ENCODE results near the gene GSG1L2.

GRCh38 chr17:9767432-9767991, 54.4 kb downstream of the GSG1L2 start:
- TF ChIP-seq MYC (CRISPR knock-in tag; IDR thresholded peaks at IDR 0.05; ENCODE audit: borderline replicate concordance): no peak
- no peak for TF ChIP-seq TCF12 (IDR thresholded peaks at IDR 0.05)
- no peak for TF ChIP-seq TCF12 (CRISPR knock-in tag; IDR thresholded peaks at IDR 0.05)
- no peak for TF ChIP-seq CTCF (CRISPR knock-in tag; IDR thresholded peaks at IDR 0.05)
- TF ChIP-seq NFE2L2 (IDR thresholded peaks at IDR 0.05; ENCODE audit: low read length): no peak
- TF ChIP-seq ZNF12 (CRISPR knock-in tag; IDR thresholded peaks at IDR 0.05): no peak
- TF ChIP-seq REST (IDR thresholded peaks at IDR 0.05; ENCODE audit: borderline replicate concordance in 1 of 2, low read depth in 1 of 2, low read length in 2 of 2): no peak
- TF ChIP-seq BORCS8-MEF2B (CRISPR knock-in tag; IDR thresholded peaks at IDR 0.05): no peak
- no peak for TF ChIP-seq EZH2 (conservative IDR thresholded peaks at IDR 0.05; ENCODE audit: low read depth, low read length)
- TF ChIP-seq HINFP (CRISPR knock-in tag; IDR thresholded peaks at IDR 0.05; ENCODE audit: low read depth): no peak
- no peak for TF ChIP-seq POLR2A (IDR thresholded peaks at IDR 0.05; ENCODE audit: insufficient read depth in 1 of 2, low read depth in 2 of 2, low read length in 2 of 2)
- no peak for TF ChIP-seq ZKSCAN1 (IDR thresholded peaks at IDR 0.05; ENCODE audit: low read length)
